DOHH2 (cell line): Measurements from ENCODE around the gene STEAP3.

Experiments
- CTCF ChIP-seq: fragments of 200-600 bp; sonication (generic); IDR thresholded peaks from one replicate; pipeline ENCODE4 v1.5.1; 2014; ENCODE audit warnings: antibody characterized with exemption, mild to moderate bottlenecking, low read depth, low read length; ENCODE audit not compliant: poor library complexity, severe bottlenecking
- EZH2phosphoT487 ChIP-seq: fragments of 200-600 bp; sonication (generic); IDR thresholded peaks from 2 replicates; pipeline ENCODE4 v1.6.1; 2017; ENCODE audit warnings: borderline replicate concordance, mild to moderate bottlenecking, antibody characterized with exemption, low read length, moderate library complexity, mixed read lengths

- TF ChIP-seq CTCF (no peak), EZH2phosphoT487 (no peak)
Observed at GRCh38 chr2:119291588-119292167, 68.0 kb downstream of the STEAP3 start.
